HCT116 (cell line): ENCODE data around the gene ESCO1. TPM values are rescaled to one million over a fixed set of nuclear protein-coding genes. Genes with fewer than 3 reads are reported as not detected.

ENCODE experiments used
- ATAC-seq: fragments of 200-7000 bp; cut with Tn5 transposase; 2 replicates; pipeline ENCODE4 v1.9.1; 2020; ENCODE audit warnings: mild to moderate bottlenecking, moderate library complexity
- BruUV-seq: library from RNA; stranded (reverse); fragments of 400-500 nt; replicated peaks from 2 replicates; lab custom pipeline; 2021; lab: Mats Ljungman, UMichigan
- CTCF ChIA-PET: fragments of 300-600 bp; sonication (Branson Sonifier 250); formaldehyde crosslinking; loops from one replicate; lab custom pipeline; 2021; ENCODE audit warnings: antibody characterized with exemption; lab: Charles Lee
- POLR2A ChIA-PET: fragments of 300-600, 350-600 bp; sonication (Branson Sonifier 250); formaldehyde crosslinking; loops from one replicate; lab custom pipeline; 2021; ENCODE audit warnings: antibody characterized with exemption; lab: Charles Lee
- RAD21 ChIA-PET, 2 experiments: fragments of 300-600 bp; sonication (Branson Sonifier 250); formaldehyde crosslinking; loops; one replicate each; lab custom pipeline; 2023; ENCODE audit warnings: low total read pairs in 2 of 2; ENCODE audit not compliant: uncharacterized antibody in 2 of 2, unreplicated experiment in 2 of 2, low non-redundant PET in 1 of 2; lab: Charles Lee
- DNase-seq: peaks from one replicate; pipeline ENCODE4 v3.0.0-alpha.2; 2010; ENCODE audit warnings: low read depth, low spot score
- H2AFZ ChIP-seq: fragments of 200-600 bp; shearing (Covaris generic), sonication (generic); 2 replicates; pipeline ENCODE4 v1.6.1; 2017; ENCODE audit warnings: low read depth, mixed run types, mixed read lengths, antibody characterized with exemption, low read length; ENCODE audit not compliant: poor library complexity, severe bottlenecking
- H3K27ac ChIP-seq: 2 replicates; pipeline ENCODE4 v1.5.1; 2012; ENCODE audit warnings: low read depth, low read length
- H3K27me3 ChIP-seq: fragments of 200-600 bp; sonication (generic); 2 replicates; pipeline ENCODE4 v1.6.1; 2016; ENCODE audit warnings: mixed run types, low read length, mixed read lengths; ENCODE audit not compliant: insufficient read depth
- H3K36me3 ChIP-seq, 2 experiments: fragments of 200-500 bp in 1 of 2; fragments of 200-600 bp in 1 of 2; sonication (Bioruptor generic) in 1 of 2; sonication (generic) in 1 of 2; 2 replicates each; pipeline versions ENCODE4 v1.5.1 to v1.6.1; 2014 to 2016; ENCODE audit warnings: low read length in 2 of 2, inconsistent platforms in 1 of 2, mixed read lengths in 1 of 2, mixed run types in 1 of 2; ENCODE audit not compliant: insufficient read depth in 2 of 2, control insufficient read depth in 1 of 2
- H3K4me1 ChIP-seq, 2 experiments: fragments of 200-600 bp in 1 of 2; sonication (generic) in 1 of 2; 2 replicates each; pipeline versions ENCODE4 v1.5.1 to v1.6.1; 2012 to 2017; ENCODE audit warnings: low read length in 2 of 2, inconsistent platforms in 1 of 2, mild to moderate bottlenecking in 1 of 2, mixed read lengths in 1 of 2, mixed run types in 1 of 2, moderate library complexity in 1 of 2; ENCODE audit not compliant: insufficient read depth in 2 of 2, control insufficient read depth in 1 of 2
- H3K4me2 ChIP-seq: fragments of 200-600 bp; sonication (generic); 2 replicates; pipeline ENCODE4 v1.6.1; 2017; ENCODE audit warnings: mixed run types, low read length, mixed read lengths
- H3K4me3 ChIP-seq, 2 experiments: fragments of 200-600 bp in 1 of 2; sonication (generic) in 1 of 2; replicated peaks in 1 of 2; 2 replicates each; pipeline ENCODE4 v1.5.1; 2011 to 2016; ENCODE audit warnings: low read length in 2 of 2, control low read depth in 1 of 2, low read depth in 1 of 2, mild to moderate bottlenecking in 1 of 2, mixed read lengths in 1 of 2, mixed run types in 1 of 2
- H3K79me2 ChIP-seq: fragments of 200-600 bp; sonication (generic); 2 replicates; pipeline ENCODE4 v1.6.1; 2017; ENCODE audit warnings: mild to moderate bottlenecking, mixed run types, low read length, moderate library complexity, mixed read lengths; ENCODE audit not compliant: insufficient read depth
- H3K9ac ChIP-seq: fragments of 200-600 bp; sonication (generic); 2 replicates; pipeline ENCODE4 v1.6.1; 2016; ENCODE audit warnings: low read length, mixed read lengths
- H3K9me2 ChIP-seq: fragments of 200-600 bp; sonication (generic), shearing (Covaris generic); 2 replicates; pipeline ENCODE4 v1.6.1; 2017; ENCODE audit warnings: mixed run types, mild to moderate bottlenecking, moderate library complexity; ENCODE audit not compliant: insufficient read depth
- H3K9me3 ChIP-seq, 2 experiments: fragments of 200-500 bp in 1 of 2; fragments of 200-600 bp in 1 of 2; sonication (Bioruptor generic) in 1 of 2; sonication (generic) in 1 of 2; 2 replicates each; pipeline ENCODE4 v1.6.1; 2014 to 2017; ENCODE audit warnings: low read length in 2 of 2, mixed read lengths in 2 of 2, inconsistent platforms in 1 of 2, low read depth in 1 of 2, mild to moderate bottlenecking in 1 of 2, mixed run types in 1 of 2, moderate library complexity in 1 of 2; ENCODE audit not compliant: control insufficient read depth in 1 of 2, insufficient read depth in 1 of 2
- H4K20me1 ChIP-seq: fragments of 200-600 bp; sonication (generic), shearing (Covaris generic); 2 replicates; pipeline ENCODE4 v1.6.1; 2017; ENCODE audit warnings: mixed run types, mild to moderate bottlenecking, moderate library complexity; ENCODE audit not compliant: insufficient read depth
- CBX3 ChIP-seq: IDR thresholded peaks from 2 replicates; pipeline ENCODE4 v1.6.1; 2012; ENCODE audit warnings: low read depth
- CEBPB ChIP-seq: IDR thresholded peaks from 2 replicates; pipeline ENCODE4 v1.6.1; 2012; ENCODE audit warnings: low read depth
- CTCF ChIP-seq, 3 experiments: fragments of 200-600 bp in 1 of 3; sonication (generic) in 1 of 3; IDR thresholded peaks in 2 of 3; conservative IDR thresholded peaks in 1 of 3; 2 replicates each; pipeline ENCODE4 v1.5.1; 2012 to 2017; ENCODE audit warnings: low read depth in 2 of 3, low read length in 2 of 3, antibody characterized with exemption in 1 of 3, borderline replicate concordance in 1 of 3, control low read depth in 1 of 3, mild to moderate bottlenecking in 1 of 3, mixed read lengths in 1 of 3, mixed run types in 1 of 3, moderate library complexity in 1 of 3; ENCODE audit not compliant: insufficient read depth in 1 of 3
- EGR1 ChIP-seq: IDR thresholded peaks from 2 replicates; pipeline ENCODE4 v1.6.1; 2012; ENCODE audit warnings: low read depth
- ELF1 ChIP-seq: IDR thresholded peaks from 2 replicates; pipeline ENCODE4 v1.6.1; 2012; ENCODE audit warnings: low read depth, borderline replicate concordance
- EZH2 ChIP-seq: fragments of 200-600 bp; sonication (generic); IDR thresholded peaks from 2 replicates; pipeline ENCODE4 v1.6.1; 2017; ENCODE audit warnings: antibody characterized with exemption, mixed run types
- EZH2phosphoT487 ChIP-seq: fragments of 200-600 bp; IDR thresholded peaks from 2 replicates; pipeline ENCODE4 v1.6.1; 2018; ENCODE audit warnings: antibody characterized with exemption, borderline replicate concordance
- POLR2A ChIP-seq: IDR thresholded peaks from 2 replicates; pipeline ENCODE4 v1.7.0; 2011; ENCODE audit warnings: borderline replicate concordance; ENCODE audit not compliant: insufficient read depth, insufficient read length; ENCODE audit errors: extremely low read depth
- POLR2AphosphoS5 ChIP-seq: IDR thresholded peaks from 2 replicates; pipeline ENCODE4 v1.6.1; 2011; ENCODE audit warnings: mild to moderate bottlenecking, low read depth, low read length, moderate library complexity
- SP1 ChIP-seq: IDR thresholded peaks from 2 replicates; pipeline ENCODE4 v1.6.1; 2012; ENCODE audit warnings: low read depth
- SRF ChIP-seq: IDR thresholded peaks from 2 replicates; pipeline ENCODE4 v1.6.1; 2012; ENCODE audit warnings: low read depth
- ZFX ChIP-seq: fragments of 450-650 bp; IDR thresholded peaks from 2 replicates; pipeline ENCODE4 v1.6.1; 2017
- intact Hi-C: fragments of 100-400 bp; cut with micrococcal nuclease; formaldehyde crosslinking; loops from 2 replicates; pipeline ENCODE4 v1.10.0; 2022
- total RNA-seq: library from RNA; stranded (reverse); gene quantifications from one replicate; pipeline ENCODE4 v1.2.1, GENCODE V29; 2021; ENCODE audit not compliant: unreplicated experiment

The ESCO1 gene
- total RNA-seq, 1 experiment from 2014 or later, result 19.6 TPM

DNA sequence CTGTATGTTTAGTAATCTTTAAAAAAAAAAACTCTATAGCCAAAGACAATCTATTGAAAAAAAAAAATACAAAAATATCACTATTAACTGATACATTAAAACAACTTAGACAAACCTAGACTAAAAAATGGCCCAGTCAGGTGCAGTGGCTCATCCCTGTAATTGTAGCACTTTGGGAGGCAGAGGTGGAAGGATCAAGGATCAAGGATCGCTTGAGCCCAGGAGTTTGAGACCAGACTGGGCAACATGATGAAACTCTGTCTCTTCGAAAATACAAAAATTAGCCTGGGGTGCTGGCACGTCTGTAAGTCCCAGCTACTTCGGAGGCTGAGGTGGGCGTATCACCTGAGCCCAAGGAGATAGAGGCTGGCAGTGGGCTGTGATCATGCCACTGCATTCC, 16.1 kb downstream of the ESCO1 start:
- H3K9ac ChIP-seq, result no peak overlapping the region
- H4K20me1 ChIP-seq, result 0 out of 2 replicates have a peak, but pooled peaks cover 11% of the 10 kb centered on the region
- H3K27me3 ChIP-seq, result no peaks in the 10 kb centered on the region
- H3K9me3 ChIP-seq, result no peaks in the 10 kb centered on the region
- peaks cover 0 to 7% of the 10 kb centered on the region in 2 experiments; a peak in 2 of 4 replicates for H3K36me3 ChIP-seq
- ChIA-PET RAD21 (no interaction called here), CTCF (no interaction called here), POLR2A (no interaction called here)
- no peak overlapping the region for H2AFZ ChIP-seq
- intact Hi-C loops, result no loop called here
- no peak overlapping the region for H3K4me3 ChIP-seq
- H3K4me2 ChIP-seq, result no peak overlapping the region
- peaks cover 73% of the 10 kb centered on the region for H3K79me2 ChIP-seq
- no peaks in the 10 kb centered on the region for H3K4me1 ChIP-seq
- TF ChIP-seq EZH2phosphoT487 (no peak), CEBPB (no peak), SP1 (no peak)
- no peaks in the 10 kb centered on the region for H3K9me2 ChIP-seq
- BruUV-seq, result no TSS peak
- no peak for DNase-seq
- H3K27ac ChIP-seq, result no peak overlapping the region
- ATAC-seq, result no peak

DNA sequence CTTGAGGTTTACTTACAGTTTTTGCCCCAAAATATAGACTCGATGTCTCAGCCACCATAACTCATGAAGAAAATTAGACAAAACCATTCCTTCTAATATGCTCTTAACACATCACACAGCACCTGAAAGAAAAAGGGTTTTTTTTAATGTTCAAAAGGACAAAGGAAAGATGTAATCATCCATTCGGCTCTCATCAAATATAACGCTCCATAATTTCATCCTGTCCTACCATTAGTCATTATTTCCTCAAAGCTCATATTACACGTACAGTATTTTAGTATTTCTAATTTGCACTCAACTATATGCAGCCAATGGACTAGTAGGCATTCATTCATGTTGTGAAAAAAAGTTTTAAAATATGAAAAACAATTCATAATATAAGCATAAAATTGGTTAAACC, 24.8 kb downstream of the ESCO1 start:
- no peak overlapping the region for H3K9ac ChIP-seq
- H3K4me1 ChIP-seq, result no peaks in the 10 kb centered on the region
- no peak overlapping the region for H3K4me2 ChIP-seq
- peaks cover 15 to 42% of the 10 kb centered on the region in 2 experiments; a peak in 3 of 4 replicates for H3K36me3 ChIP-seq
- peaks cover 10% of the 10 kb centered on the region; the same call in 1 of the 2 replicates for H3K79me2 ChIP-seq
- DNase-seq (no peak), ATAC-seq (no peak)
- no peak overlapping the region for H3K4me3 ChIP-seq
- ChIA-PET CTCF (no interaction called here), POLR2A (no interaction called here), RAD21 (no interaction called here)
- 0 out of 2 replicates have a peak, but pooled peaks cover 3% of the 10 kb centered on the region for H4K20me1 ChIP-seq
- no peaks in the 10 kb centered on the region for H3K9me3 ChIP-seq
- no peak overlapping the region for H2AFZ ChIP-seq
- H3K9me2 ChIP-seq, result no peaks in the 10 kb centered on the region
- intact Hi-C loops, result no loop called here
- no TSS peak for BruUV-seq
- no peak overlapping the region for H3K27ac ChIP-seq
- H3K27me3 ChIP-seq, result no peaks in the 10 kb centered on the region
- no peak for TF ChIP-seq ELF1
- no peak for TF ChIP-seq SRF
- TF ChIP-seq POLR2AphosphoS5, result no peak
- no peak for TF ChIP-seq POLR2A
- no peak for TF ChIP-seq CTCF (IDR thresholded peaks at IDR 0.05 in 2 of 3, conservative IDR thresholded peaks at IDR 0.05 in 1 of 3; ENCODE audit: borderline replicate concordance in 1 of 3, insufficient read depth in 1 of 3, low read depth in 2 of 3, low read length in 2 of 3)
- TF ChIP-seq CBX3, result no peak
- TF ChIP-seq ZFX, result no peak
- TF ChIP-seq EGR1, result no peak
- TF ChIP-seq EZH2, result no peak
